Sigmoid colon (tissue), 4 donors: ENCODE measurements around the gene PARVB.

ENCODE experiments used
- EP300 ChIP-seq, 4 donors: sonication (generic); formaldehyde crosslinking; IDR thresholded peaks; one replicate each; pipeline ENCODE4 v1.6.1; 2017; ENCODE audit warnings: antibody characterized with exemption in 4 of 4
- POLR2AphosphoS5 ChIP-seq, 4 donors: sonication (generic); formaldehyde crosslinking; IDR thresholded peaks; one replicate each; pipeline ENCODE4 v1.6.1; 2017; ENCODE audit warnings: antibody characterized with exemption in 4 of 4
- TF ChIP-seq, protein P1 (sequence below), 4 experiments: fragments of 450-650 bp in 3 of 4; fragments of 200-600 bp in 1 of 4; IDR thresholded peaks; one replicate each; pipeline ENCODE4 v1.5.1; 2016 to 2019; ENCODE audit warnings: antibody characterized with exemption in 4 of 4, mild to moderate bottlenecking in 3 of 4, moderate library complexity in 2 of 4

DNA sequence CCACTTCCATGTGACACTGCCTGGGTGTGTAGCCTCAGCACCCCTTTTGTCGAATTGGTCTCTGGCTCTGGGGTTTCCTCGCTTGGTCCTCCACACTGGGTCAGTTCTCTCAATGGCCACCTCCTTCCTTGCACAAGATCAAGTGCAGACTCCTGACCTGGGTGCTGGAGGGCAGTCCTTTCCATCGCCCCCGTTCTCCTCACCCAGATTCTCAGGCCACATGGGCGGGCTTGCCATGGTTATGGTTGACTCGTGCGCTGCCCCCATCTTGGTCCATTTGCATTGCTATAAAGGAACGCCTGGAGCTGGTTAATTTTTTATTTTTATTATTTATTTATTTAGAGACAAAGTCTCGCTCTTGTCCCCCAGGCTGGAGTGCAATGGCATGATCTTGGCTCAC, 5.5 kb upstream of the PARVB start:
- TF ChIP-seq, protein P1, sequence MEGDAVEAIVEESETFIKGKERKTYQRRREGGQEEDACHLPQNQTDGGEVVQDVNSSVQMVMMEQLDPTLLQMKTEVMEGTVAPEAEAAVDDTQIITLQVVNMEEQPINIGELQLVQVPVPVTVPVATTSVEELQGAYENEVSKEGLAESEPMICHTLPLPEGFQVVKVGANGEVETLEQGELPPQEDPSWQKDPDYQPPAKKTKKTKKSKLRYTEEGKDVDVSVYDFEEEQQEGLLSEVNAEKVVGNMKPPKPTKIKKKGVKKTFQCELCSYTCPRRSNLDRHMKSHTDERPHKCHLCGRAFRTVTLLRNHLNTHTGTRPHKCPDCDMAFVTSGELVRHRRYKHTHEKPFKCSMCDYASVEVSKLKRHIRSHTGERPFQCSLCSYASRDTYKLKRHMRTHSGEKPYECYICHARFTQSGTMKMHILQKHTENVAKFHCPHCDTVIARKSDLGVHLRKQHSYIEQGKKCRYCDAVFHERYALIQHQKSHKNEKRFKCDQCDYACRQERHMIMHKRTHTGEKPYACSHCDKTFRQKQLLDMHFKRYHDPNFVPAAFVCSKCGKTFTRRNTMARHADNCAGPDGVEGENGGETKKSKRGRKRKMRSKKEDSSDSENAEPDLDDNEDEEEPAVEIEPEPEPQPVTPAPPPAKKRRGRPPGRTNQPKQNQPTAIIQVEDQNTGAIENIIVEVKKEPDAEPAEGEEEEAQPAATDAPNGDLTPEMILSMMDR (IDR thresholded peaks at IDR 0.05): no peak
- TF ChIP-seq POLR2AphosphoS5 (IDR thresholded peaks at IDR 0.05): no peak
- TF ChIP-seq EP300 (IDR thresholded peaks at IDR 0.05): no peak
